Body of pancreas (tissue), 4 donors: ENCODE results near the gene AFF4. TPM values are rescaled to one million over a fixed set of nuclear protein-coding genes. Genes with fewer than 3 reads are reported as not detected.

ENCODE experiments used
- ATAC-seq: fragments of 150-250 bp; one replicate; pipeline ENCODE4 v1.9.1; 2016
- DNase-seq, 4 donors: peaks; one replicate each; pipeline ENCODE4 v3.0.0-alpha.2; 2019
- H3K27ac ChIP-seq, 4 donors: fragments of 200-600 bp; sonication (generic); 1 replicate in 3 of 4; 2 replicates in 1 of 4; pipeline versions ENCODE4 v1.5.1 to v1.6.1; 2016 to 2019; ENCODE audit warnings: mild to moderate bottlenecking in 1 of 4, mixed read lengths in 1 of 4, moderate library complexity in 1 of 4
- H3K27me3 ChIP-seq, 2 donors: fragments of 200-600 bp; sonication (generic); one replicate each; pipeline ENCODE4 v1.6.0; 2016; ENCODE audit warnings: mild to moderate bottlenecking in 1 of 2
- H3K36me3 ChIP-seq, 2 donors: fragments of 200-600 bp; sonication (generic); replicated peaks in 1 of 2; 2 replicates each; pipeline ENCODE4 v1.5.1; 2016; ENCODE audit warnings: low read depth in 2 of 2; ENCODE audit not compliant: insufficient read depth in 1 of 2
- H3K4me1 ChIP-seq: fragments of 200-600 bp; sonication (generic); one replicate; pipeline ENCODE4 v1.6.0; 2016
- H3K4me3 ChIP-seq, 2 donors: fragments of 200-600 bp; sonication (generic); 1 replicate in 1 of 2; 2 replicates in 1 of 2; pipeline ENCODE4 v1.5.1; 2016 to 2019
- H3K9me3 ChIP-seq, 3 donors: fragments of 200-600 bp; sonication (generic); 1 replicate in 2 of 3; 2 replicates in 1 of 3; pipeline ENCODE4 v1.5.1; 2016
- POLR2A ChIP-seq, 3 donors: fragments of 450-650 bp; IDR thresholded peaks; one replicate each; pipeline ENCODE4 v1.6.1; 2016; ENCODE audit warnings: antibody characterized with exemption in 3 of 3, mild to moderate bottlenecking in 2 of 3
- WGBS, 2 donors: methylation state at CpG; one replicate each; pipeline ENCODE4 v1.1.5; 2017; 5-methylcytosine and 5-hydroxymethylcytosine counted together
- intact Hi-C: fragments of 100-400 bp; cut with DNase I; formaldehyde crosslinking; loops from one replicate; pipeline ENCODE4 v1.15.1; 2023
- total RNA-seq, 2 donors: library from RNA; depleted of rRNA; stranded (reverse); fragments of >200 nt; gene quantifications; one replicate each; pipeline ENCODE4 v1.1.0, GENCODE V29; 2016
- TF ChIP-seq, protein P1 (sequence below), 7 experiments: fragments of 450-650 bp in 4 of 7; fragments of 200-600 bp in 3 of 7; sonication (generic) in 3 of 7; IDR thresholded peaks; one replicate each; pipeline ENCODE4 v1.5.1; 2016 to 2019; ENCODE audit warnings: antibody characterized with exemption in 7 of 7

AFF4 gene
- total RNA-seq, 2 donors from 2014 or later: 31.4 to 32.3 TPM

DNA sequence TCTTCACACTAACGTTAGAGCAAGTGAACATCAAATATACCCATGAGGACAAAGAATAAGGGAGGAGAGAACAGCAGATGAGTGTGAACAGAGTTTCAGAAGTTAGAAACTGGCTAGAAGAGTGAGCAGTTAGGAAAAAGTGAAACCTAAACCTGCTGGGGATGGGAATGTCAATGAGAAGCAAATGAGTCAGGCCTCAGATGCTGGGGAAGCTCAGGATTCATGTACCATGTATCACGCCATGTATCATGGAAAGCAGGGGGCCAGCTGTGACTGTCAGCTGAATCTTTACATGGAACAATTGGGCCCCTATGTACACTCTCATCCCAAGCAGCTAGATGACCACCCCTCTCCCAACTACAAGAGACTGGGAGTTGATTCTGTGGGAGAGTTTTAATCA lies 113.4 kb downstream of the AFF4 start:
- H3K27ac ChIP-seq: peak overlapping the region in 3 of 4 donors; percentile 14 to 50 (median 44)
- no peak for ATAC-seq
- no peaks in the 10 kb centered on the region for H3K36me3 ChIP-seq
- peaks cover 24% of the 10 kb centered on the region for H3K4me1 ChIP-seq
- no peaks in the 10 kb centered on the region for H3K9me3 ChIP-seq
- TF ChIP-seq, protein P1, sequence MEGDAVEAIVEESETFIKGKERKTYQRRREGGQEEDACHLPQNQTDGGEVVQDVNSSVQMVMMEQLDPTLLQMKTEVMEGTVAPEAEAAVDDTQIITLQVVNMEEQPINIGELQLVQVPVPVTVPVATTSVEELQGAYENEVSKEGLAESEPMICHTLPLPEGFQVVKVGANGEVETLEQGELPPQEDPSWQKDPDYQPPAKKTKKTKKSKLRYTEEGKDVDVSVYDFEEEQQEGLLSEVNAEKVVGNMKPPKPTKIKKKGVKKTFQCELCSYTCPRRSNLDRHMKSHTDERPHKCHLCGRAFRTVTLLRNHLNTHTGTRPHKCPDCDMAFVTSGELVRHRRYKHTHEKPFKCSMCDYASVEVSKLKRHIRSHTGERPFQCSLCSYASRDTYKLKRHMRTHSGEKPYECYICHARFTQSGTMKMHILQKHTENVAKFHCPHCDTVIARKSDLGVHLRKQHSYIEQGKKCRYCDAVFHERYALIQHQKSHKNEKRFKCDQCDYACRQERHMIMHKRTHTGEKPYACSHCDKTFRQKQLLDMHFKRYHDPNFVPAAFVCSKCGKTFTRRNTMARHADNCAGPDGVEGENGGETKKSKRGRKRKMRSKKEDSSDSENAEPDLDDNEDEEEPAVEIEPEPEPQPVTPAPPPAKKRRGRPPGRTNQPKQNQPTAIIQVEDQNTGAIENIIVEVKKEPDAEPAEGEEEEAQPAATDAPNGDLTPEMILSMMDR (IDR thresholded peaks at IDR 0.05): no peak
- no peak for TF ChIP-seq POLR2A (IDR thresholded peaks at IDR 0.05)
- H3K4me3 ChIP-seq: no peak overlapping the region
- no peaks in the 10 kb centered on the region for H3K27me3 ChIP-seq
- intact Hi-C loops: no loop called here
- no peak for DNase-seq
- WGBS, 2 donors: 54 to 71% methylated on average over 2 of the region's 2 CpGs

DNA sequence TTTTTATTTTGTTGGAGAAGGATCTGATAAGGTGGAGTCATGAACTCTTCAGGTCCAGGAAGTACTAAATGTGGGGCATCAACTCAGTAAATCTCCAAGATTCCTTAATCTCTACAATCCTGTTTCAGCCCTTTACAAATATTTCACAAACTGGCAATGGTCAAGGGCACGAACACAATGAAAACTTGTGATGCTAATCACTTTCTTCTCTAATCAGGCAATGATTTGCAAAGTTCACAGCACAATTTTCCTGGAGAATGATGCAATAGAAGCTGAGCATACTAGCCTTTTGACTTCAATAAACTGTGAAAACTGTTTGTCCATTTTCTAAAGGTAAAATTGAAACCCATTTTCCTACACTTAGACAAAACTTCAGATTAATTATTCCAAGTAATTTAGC lies 114.1 kb downstream of the AFF4 start:
- peak overlapping the region in 3 of 4 donors; percentile 14 to 50 (median 44) for H3K27ac ChIP-seq
- WGBS, 2 donors: 20 to 28% methylated on average over 1 of the region's 1 CpG
- TF ChIP-seq POLR2A (IDR thresholded peaks at IDR 0.05): no peak
- TF ChIP-seq, protein P1 (IDR thresholded peaks at IDR 0.05): no peak
- peaks cover 24% of the 10 kb centered on the region for H3K4me1 ChIP-seq
- peak; percentile 63 for ATAC-seq
- no peaks in the 10 kb centered on the region for H3K36me3 ChIP-seq
- intact Hi-C loops: no loop called here
- peak in 1 of 4 donors; percentile 10 for DNase-seq
- no peak overlapping the region for H3K4me3 ChIP-seq
- H3K9me3 ChIP-seq: no peaks in the 10 kb centered on the region
- no peaks in the 10 kb centered on the region for H3K27me3 ChIP-seq

DNA sequence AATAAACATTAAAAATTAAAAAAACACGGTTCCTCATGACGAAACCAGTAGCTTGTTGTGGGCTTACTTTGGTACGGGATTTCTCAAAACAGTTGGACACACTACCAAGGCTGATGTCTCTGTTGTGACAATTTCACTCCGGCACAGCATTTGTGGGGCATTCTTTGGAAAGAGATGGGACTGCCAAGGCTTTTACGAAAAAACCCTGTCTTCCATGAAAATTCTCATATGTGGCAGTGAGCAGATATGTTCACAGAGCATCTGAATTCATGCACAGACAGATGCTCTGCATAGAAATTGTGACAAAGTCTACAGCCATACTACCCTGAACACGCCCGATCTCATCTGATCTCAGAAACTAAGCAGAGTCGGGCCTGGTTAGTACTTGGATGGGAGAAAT lies 115.2 kb downstream of the AFF4 start:
- WGBS, 2 donors: 86 to 87% methylated on average over 8 of the region's 8 CpGs
- no peaks in the 10 kb centered on the region for H3K36me3 ChIP-seq
- H3K27ac ChIP-seq: peak overlapping the region in 1 of 4 donors; percentile 50
- intact Hi-C loops: no loop called here
- H3K4me1 ChIP-seq: peaks cover 17% of the 10 kb centered on the region
- TF ChIP-seq, protein P1 (IDR thresholded peaks at IDR 0.05): no peak
- TF ChIP-seq POLR2A (IDR thresholded peaks at IDR 0.05): no peak
- no peaks in the 10 kb centered on the region for H3K9me3 ChIP-seq
- H3K4me3 ChIP-seq: no peak overlapping the region
- H3K27me3 ChIP-seq: no peaks in the 10 kb centered on the region
- DNase-seq (no peak), ATAC-seq (no peak)

DNA sequence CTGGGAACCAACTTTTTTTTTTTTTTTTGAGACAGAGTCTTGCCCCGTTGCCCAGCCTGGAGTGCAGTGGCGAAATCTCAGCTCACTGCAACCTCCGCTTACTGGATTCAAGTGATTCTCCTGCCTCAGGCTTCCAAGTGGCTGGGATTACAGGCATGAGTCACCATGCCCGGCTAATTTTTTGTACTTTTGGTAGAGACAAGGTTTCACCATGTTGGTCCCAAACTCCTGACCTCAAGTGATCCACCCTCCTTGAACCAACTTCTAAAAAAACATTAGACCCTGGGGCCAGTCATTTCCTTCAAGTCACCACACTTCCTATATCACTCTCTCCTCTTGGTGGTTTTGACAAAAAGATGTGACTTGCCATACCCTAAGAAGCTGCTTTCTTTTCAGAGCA lies 122.1 kb downstream of the AFF4 start:
- H3K4me3 ChIP-seq: no peak overlapping the region
- H3K27ac ChIP-seq: no peak overlapping the region
- no peak for TF ChIP-seq POLR2A (IDR thresholded peaks at IDR 0.05)
- TF ChIP-seq, protein P1 (IDR thresholded peaks at IDR 0.05): no peak
- H3K36me3 ChIP-seq: no peaks in the 10 kb centered on the region
- DNase-seq: no peak
- H3K27me3 ChIP-seq: no peaks in the 10 kb centered on the region
- WGBS, 2 donors: 88 to 95% methylated on average over 4 of the region's 4 CpGs
- intact Hi-C loops: no loop called here
- ATAC-seq: no peak
- no peaks in the 10 kb centered on the region for H3K4me1 ChIP-seq
- no peaks in the 10 kb centered on the region for H3K9me3 ChIP-seq

DNA sequence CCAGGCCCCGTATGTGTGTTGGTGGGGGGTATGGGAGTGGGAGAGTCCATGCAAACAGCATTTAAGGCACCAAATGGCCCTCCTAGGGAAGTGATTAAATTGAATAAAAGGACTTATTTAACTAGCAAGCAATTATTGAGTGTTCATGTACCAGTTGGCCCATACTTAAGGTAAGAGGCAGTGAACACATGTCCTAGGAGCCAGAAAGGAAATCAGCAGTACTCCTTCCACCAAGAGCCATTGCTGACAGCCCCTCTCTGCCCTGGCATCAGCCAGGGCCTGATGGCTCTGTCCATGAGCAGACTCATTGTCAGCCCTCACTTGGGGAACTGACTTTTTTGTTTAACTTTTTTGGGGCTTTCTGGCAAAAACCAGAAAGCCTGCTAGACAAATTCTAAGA lies 122.5 kb downstream of the AFF4 start:
- H3K36me3 ChIP-seq: no peaks in the 10 kb centered on the region
- intact Hi-C loops: no loop called here
- no peak overlapping the region for H3K27ac ChIP-seq
- WGBS, 2 donors: 17 to 21% methylated on average over 1 of the region's 1 CpG
- no peaks in the 10 kb centered on the region for H3K9me3 ChIP-seq
- no peak overlapping the region for H3K4me3 ChIP-seq
- no peaks in the 10 kb centered on the region for H3K4me1 ChIP-seq
- DNase-seq (no peak), ATAC-seq (no peak)
- no peaks in the 10 kb centered on the region for H3K27me3 ChIP-seq
- TF ChIP-seq POLR2A (IDR thresholded peaks at IDR 0.05): no peak
- TF ChIP-seq, protein P1 (IDR thresholded peaks at IDR 0.05): no peak
